Breast epithelium (tissue), 4 donors: ENCODE results near the gene VWC2. TPM values are rescaled to one million over a fixed set of nuclear protein-coding genes. Genes with fewer than 3 reads are reported as not detected.

Experiments
- DNase-seq, 2 donors: peaks; one replicate each; pipeline ENCODE4 v3.0.0-alpha.2; 2019; ENCODE audit warnings: low spot score in 2 of 2
- H3K27ac ChIP-seq, 2 donors: fragments of 200-600 bp; sonication (generic) in 1 of 2; one replicate each; pipeline ENCODE4 v1.5.1; 2016 to 2019; ENCODE audit warnings: mild to moderate bottlenecking in 1 of 2
- H3K27me3 ChIP-seq, 2 donors: fragments of 200-600 bp; sonication (generic) in 1 of 2; one replicate each; pipeline versions ENCODE4 v1.5.1 to v1.6.0; 2017 to 2019; ENCODE audit warnings: control low read depth in 1 of 2, mild to moderate bottlenecking in 1 of 2
- H3K36me3 ChIP-seq: fragments of 200-600 bp; one replicate; pipeline ENCODE4 v1.5.1; 2019
- H3K4me1 ChIP-seq, 2 donors: fragments of 200-600 bp; sonication (generic); one replicate each; pipeline ENCODE4 v1.5.1; 2016 to 2019; ENCODE audit warnings: control low read depth in 1 of 2
- H3K4me3 ChIP-seq, 3 donors: fragments of 200-600 bp; sonication (generic); 1 replicate in 2 of 3; 2 replicates in 1 of 3; pipeline ENCODE4 v1.5.1; 2016 to 2019; ENCODE audit warnings: mild to moderate bottlenecking in 3 of 3, moderate library complexity in 2 of 3
- H3K9me3 ChIP-seq, 2 donors: fragments of 200-600 bp; sonication (generic) in 1 of 2; one replicate each; pipeline ENCODE4 v1.5.1; 2016 to 2019; ENCODE audit warnings: control low read depth in 1 of 2
- CTCF ChIP-seq, 3 donors: fragments of 450-650 bp; IDR thresholded peaks; one replicate each; pipeline ENCODE4 v1.5.1; 2016 to 2017; ENCODE audit warnings: antibody characterized with exemption in 3 of 3, mild to moderate bottlenecking in 3 of 3, moderate library complexity in 3 of 3
- POLR2A ChIP-seq: fragments of 450-650 bp; IDR thresholded peaks from one replicate; pipeline ENCODE4 v1.6.1; 2016; ENCODE audit warnings: antibody characterized with exemption, mild to moderate bottlenecking, moderate library complexity
- POLR2AphosphoS5 ChIP-seq, 3 donors: sonication (generic); formaldehyde crosslinking; IDR thresholded peaks; one replicate each; pipeline ENCODE4 v1.6.1; 2017; ENCODE audit warnings: antibody characterized with exemption in 3 of 3
- intact Hi-C: fragments of 100-400 bp; cut with DNase I; formaldehyde crosslinking; loops from one replicate; pipeline ENCODE4 v1.15.1; 2023; ENCODE audit warnings: low total_unique reads
- total RNA-seq, 3 donors: library from RNA; depleted of rRNA; stranded (reverse); fragments of >200 nt; gene quantifications; one replicate each; pipeline ENCODE4 v1.1.0, GENCODE V29; 2016

Gene VWC2
- total RNA-seq, 3 donors from 2014 or later: under 0.01 to 0.16 TPM; not detected in 1

DNA sequence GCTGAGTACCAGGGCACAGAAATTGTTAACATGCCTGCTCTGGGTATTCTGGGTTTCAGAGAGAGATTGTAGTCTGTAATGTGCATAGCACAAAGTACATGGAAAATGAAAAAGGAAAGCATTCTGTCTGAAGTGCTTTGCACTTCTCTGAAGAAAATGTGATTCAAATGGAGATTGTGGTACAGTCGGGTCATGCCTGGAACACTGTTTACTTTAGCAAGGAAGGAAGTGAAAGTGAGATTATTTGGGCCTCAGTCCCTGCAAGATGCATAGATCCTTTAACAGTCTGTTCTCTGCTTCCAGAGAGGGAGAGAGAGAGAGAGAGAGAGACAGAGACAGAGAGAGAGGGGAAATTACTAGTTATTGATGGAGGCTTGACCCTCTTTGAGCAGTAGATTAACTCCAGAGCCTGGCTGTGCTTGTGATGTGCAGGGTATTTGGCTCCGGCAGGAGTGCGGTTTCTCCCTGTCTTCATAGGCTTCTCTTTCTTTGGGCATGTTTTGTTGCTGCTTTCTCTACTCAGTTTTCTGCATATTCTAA is 5.4 kb downstream of the VWC2 start:
- TF ChIP-seq POLR2A (no peak), POLR2AphosphoS5 (IDR thresholded peaks at IDR 0.05) (no peak), CTCF (IDR thresholded peaks at IDR 0.05) (no peak)
- intact Hi-C loops: no loop called here
- no peaks in the 10 kb centered on the region for H3K9me3 ChIP-seq
- no peak overlapping the region for H3K27ac ChIP-seq
- no peak overlapping the region for H3K4me3 ChIP-seq
- DNase-seq: no peak
- peaks cover 0 to 25% of the 10 kb centered on the region in 2 donors for H3K27me3 ChIP-seq
- H3K4me1 ChIP-seq: peaks cover 7 to 19% of the 10 kb centered on the region in 2 donors
- no peaks in the 10 kb centered on the region for H3K36me3 ChIP-seq

DNA sequence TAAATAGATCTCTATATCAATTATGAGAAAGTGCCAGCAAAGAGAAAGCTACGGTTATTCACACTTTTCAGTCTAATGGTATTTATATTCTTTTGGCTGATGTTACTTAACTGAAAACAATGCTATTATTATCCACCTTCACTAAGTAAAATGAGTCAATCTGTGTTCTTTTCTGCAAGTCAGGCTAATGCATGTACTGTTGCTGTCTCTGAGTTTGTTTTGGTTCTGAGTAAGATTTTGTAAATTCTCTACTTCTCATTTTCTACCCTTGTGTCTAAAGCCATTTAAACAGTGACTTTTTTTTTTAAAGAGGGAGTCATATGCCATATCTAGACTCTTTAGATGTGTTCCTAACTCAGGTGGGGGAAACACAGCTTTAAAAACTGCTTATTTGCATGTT is 7.5 kb downstream of the VWC2 start:
- intact Hi-C loops: no loop called here
- TF ChIP-seq CTCF (IDR thresholded peaks at IDR 0.05): no peak
- TF ChIP-seq POLR2AphosphoS5 (IDR thresholded peaks at IDR 0.05): no peak
- no peak for TF ChIP-seq POLR2A

DNA sequence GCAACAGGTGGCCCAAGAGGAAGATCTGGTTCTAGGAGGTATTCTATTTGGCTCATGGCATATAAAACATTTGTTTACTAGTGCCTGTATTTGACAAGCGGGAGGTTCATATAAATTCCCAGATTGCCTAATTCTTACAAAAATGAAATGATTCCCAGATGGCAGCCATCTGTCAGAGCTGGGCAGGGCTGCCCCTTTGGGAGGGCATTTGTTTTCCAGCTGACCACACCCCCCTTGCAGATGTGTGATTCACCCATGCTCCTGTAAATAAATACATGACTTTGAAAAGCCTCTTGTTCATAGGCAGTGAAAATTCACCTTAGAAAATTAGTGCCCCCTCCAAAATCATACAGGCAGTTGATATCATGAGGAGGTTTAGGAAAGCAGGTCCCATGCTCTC is 8.6 kb downstream of the VWC2 start:
- no peaks in the 10 kb centered on the region for H3K36me3 ChIP-seq
- TF ChIP-seq POLR2AphosphoS5 (IDR thresholded peaks at IDR 0.05) (no peak), CTCF (IDR thresholded peaks at IDR 0.05) (no peak), POLR2A (no peak)
- no peaks in the 10 kb centered on the region for H3K27me3 ChIP-seq
- intact Hi-C loops: no loop called here
- no peak overlapping the region for H3K4me3 ChIP-seq
- no peaks in the 10 kb centered on the region for H3K4me1 ChIP-seq
- no peak overlapping the region for H3K27ac ChIP-seq
- no peak for DNase-seq
- no peaks in the 10 kb centered on the region for H3K9me3 ChIP-seq

More for the DNA sequence above, 7.5 kb downstream of the VWC2 start:
- Histone ChIP-seq H3K27ac (no peak overlapping the region), H3K4me3 (no peak overlapping the region), H3K27me3 (peaks cover 0 to 3% of the 10 kb centered on the region in 2 donors), H3K4me1 (no peaks in the 10 kb centered on the region), H3K9me3 (no peaks in the 10 kb centered on the region), H3K36me3 (no peaks in the 10 kb centered on the region)
- no peak for DNase-seq

DNA sequence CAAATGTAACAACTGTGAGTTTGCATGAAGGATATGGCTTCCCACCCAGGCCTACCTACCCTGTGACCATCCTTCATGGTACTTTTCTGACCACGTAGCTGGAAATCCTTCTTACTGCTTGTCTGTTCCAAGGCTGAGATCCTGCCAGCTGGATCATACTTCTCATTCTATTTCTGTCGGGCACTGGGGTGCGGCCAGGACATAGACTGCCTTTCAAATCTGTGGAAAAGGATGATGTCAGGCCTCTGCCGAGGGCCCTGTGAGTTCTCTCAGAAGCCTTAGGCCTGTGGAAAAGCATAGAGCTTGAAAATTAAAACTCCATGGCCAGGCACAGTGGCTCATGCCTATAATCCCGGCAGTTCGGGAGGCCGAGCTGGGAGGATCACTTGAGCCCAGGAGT is 10.0 kb downstream of the VWC2 start:
- Histone ChIP-seq H3K36me3 (no peaks in the 10 kb centered on the region), H3K4me3 (no peak overlapping the region), H3K27me3 (no peaks in the 10 kb centered on the region), H3K27ac (no peak overlapping the region), H3K9me3 (no peaks in the 10 kb centered on the region), H3K4me1 (no peaks in the 10 kb centered on the region)
- no peak for TF ChIP-seq POLR2AphosphoS5 (IDR thresholded peaks at IDR 0.05)
- no peak for TF ChIP-seq CTCF (IDR thresholded peaks at IDR 0.05)
- TF ChIP-seq POLR2A: no peak
- DNase-seq: no peak
- intact Hi-C loops: no loop called here

- no peaks in the 10 kb centered on the region for H3K27me3 ChIP-seq
- intact Hi-C loops: no loop called here
- DNase-seq: no peak
- H3K27ac ChIP-seq: no peak overlapping the region
- H3K36me3 ChIP-seq: no peaks in the 10 kb centered on the region
- TF ChIP-seq CTCF (IDR thresholded peaks at IDR 0.05): no peak
- no peaks in the 10 kb centered on the region for H3K4me1 ChIP-seq
- no peaks in the 10 kb centered on the region for H3K9me3 ChIP-seq
- no peak overlapping the region for H3K4me3 ChIP-seq
Observed at GRCh38 chr7:49787980-49788379, 14.5 kb downstream of the VWC2 start.
